ENCODE data around the gene ANKS1B. TPM values are rescaled to one million over a fixed set of nuclear protein-coding genes. Genes with fewer than 3 reads are reported as not detected.

ANKS1B gene
- total and polyA plus RNA-seq, 5 donors: 0.43 to 7.4 (median 3.3) TPM

- Histone ChIP-seq H3K27me3 (ENCODE audit: control insufficient read depth, insufficient read depth) (peaks cover 2% of the 10 kb centered on the region), H3K27ac (ENCODE audit: low read length) (no peak overlapping the region), H3K4me3 (ENCODE audit: low read length) (no peak overlapping the region), H3K4me1 (ENCODE audit: control insufficient read depth, insufficient read depth, low read length) (no peaks in the 10 kb centered on the region), H3K9me3 (ENCODE audit: control insufficient read depth, low read length) (no peaks in the 10 kb centered on the region)
- DNase-seq: no peak
- ATAC-seq: no peak
- intact Hi-C loops (cut with DNase I): no loop called here
- WGBS: 80% methylated on average over 8 of the region's 8 CpGs
Measured at GRCh38 chr12:98828802-98829600, 1155.7 kb downstream of the ANKS1B start.

- DNase-seq (no peak), ATAC-seq (peak; percentile 40 to 56)
- H3K4me1 ChIP-seq (ENCODE audit: control insufficient read depth, insufficient read depth, low read length): no peaks in the 10 kb centered on the region
- H3K4me3 ChIP-seq (ENCODE audit: low read length): no peak overlapping the region
- H3K27me3 ChIP-seq (ENCODE audit: control insufficient read depth, insufficient read depth): peaks cover 2% of the 10 kb centered on the region
- H3K27ac ChIP-seq (ENCODE audit: low read length): no peak overlapping the region
- intact Hi-C loops (cut with DNase I): no loop called here
- H3K9me3 ChIP-seq (ENCODE audit: control insufficient read depth, low read length): no peaks in the 10 kb centered on the region
- 57% methylated on average over 5 of the region's 5 CpGs for WGBS
Measured at GRCh38 chr12:98823012-98823411, 1161.7 kb downstream of the ANKS1B start.

GRCh38 chr12:98821866-98822265, 1162.9 kb downstream of the ANKS1B start:
- DNase-seq (no peak), ATAC-seq (no peak)
- H3K27me3 ChIP-seq (ENCODE audit: control insufficient read depth, insufficient read depth): no peaks in the 10 kb centered on the region
- H3K27ac ChIP-seq (ENCODE audit: low read length): no peak overlapping the region
- intact Hi-C loops (cut with DNase I): no loop called here
- no peaks in the 10 kb centered on the region for H3K9me3 ChIP-seq (ENCODE audit: control insufficient read depth, low read length)
- H3K4me1 ChIP-seq (ENCODE audit: control insufficient read depth, insufficient read depth, low read length): no peaks in the 10 kb centered on the region
- H3K4me3 ChIP-seq (ENCODE audit: low read length): no peak overlapping the region
- WGBS: 38% methylated on average over 3 of the region's 3 CpGs

GRCh38 chr12:98821232-98821631, 1163.5 kb downstream of the ANKS1B start:
- intact Hi-C loops (cut with DNase I): no loop called here
- Histone ChIP-seq H3K27me3 (ENCODE audit: control insufficient read depth, insufficient read depth) (no peaks in the 10 kb centered on the region), H3K27ac (ENCODE audit: low read length) (no peak overlapping the region), H3K4me1 (ENCODE audit: control insufficient read depth, insufficient read depth, low read length) (no peaks in the 10 kb centered on the region), H3K4me3 (ENCODE audit: low read length) (no peak overlapping the region), H3K9me3 (ENCODE audit: control insufficient read depth, low read length) (no peaks in the 10 kb centered on the region)
- DNase-seq: no peak
- 91% methylated on average over 2 of the region's 2 CpGs for WGBS
- no peak for ATAC-seq

- intact Hi-C loops (cut with DNase I): no loop called here
- no peak for DNase-seq
- no peaks in the 10 kb centered on the region for H3K9me3 ChIP-seq (ENCODE audit: control insufficient read depth, low read length)
- ATAC-seq: no peak
- H3K4me1 ChIP-seq (ENCODE audit: control insufficient read depth, insufficient read depth, low read length): no peaks in the 10 kb centered on the region
- H3K27me3 ChIP-seq (ENCODE audit: control insufficient read depth, insufficient read depth): no peaks in the 10 kb centered on the region
- WGBS: 74% methylated on average over 8 of the region's 8 CpGs
- no peak overlapping the region for H3K27ac ChIP-seq (ENCODE audit: low read length)
- H3K4me3 ChIP-seq (ENCODE audit: low read length): no peak overlapping the region
Measured at GRCh38 chr12:98819821-98820404, 1164.8 kb downstream of the ANKS1B start.

GRCh38 chr12:98819071-98819470, 1165.7 kb downstream of the ANKS1B start:
- DNase-seq (no peak), ATAC-seq (no peak)
- no peaks in the 10 kb centered on the region for H3K27me3 ChIP-seq (ENCODE audit: control insufficient read depth, insufficient read depth)
- no peaks in the 10 kb centered on the region for H3K9me3 ChIP-seq (ENCODE audit: control insufficient read depth, low read length)
- H3K4me3 ChIP-seq (ENCODE audit: low read length): no peak overlapping the region
- intact Hi-C loops (cut with DNase I): no loop called here
- no peaks in the 10 kb centered on the region for H3K4me1 ChIP-seq (ENCODE audit: control insufficient read depth, insufficient read depth, low read length)
- no peak overlapping the region for H3K27ac ChIP-seq (ENCODE audit: low read length)
- WGBS: 71% methylated on average over 3 of the region's 3 CpGs

- WGBS: 52% methylated on average over 2 of the region's 2 CpGs
- DNase-seq (no peak), ATAC-seq (no peak)
- intact Hi-C loops (cut with DNase I): no loop called here
- H3K27me3 ChIP-seq (ENCODE audit: control insufficient read depth, insufficient read depth): no peaks in the 10 kb centered on the region
- no peak overlapping the region for H3K27ac ChIP-seq (ENCODE audit: low read length)
- H3K4me1 ChIP-seq (ENCODE audit: control insufficient read depth, insufficient read depth, low read length): no peaks in the 10 kb centered on the region
- no peaks in the 10 kb centered on the region for H3K9me3 ChIP-seq (ENCODE audit: control insufficient read depth, low read length)
- no peak overlapping the region for H3K4me3 ChIP-seq (ENCODE audit: low read length)
Measured at GRCh38 chr12:98818239-98818638, 1166.5 kb downstream of the ANKS1B start.

GRCh38 chr12:98817742-98818141, 1167.0 kb downstream of the ANKS1B start:
- 58% methylated on average over 2 of the region's 2 CpGs for WGBS
- intact Hi-C loops (cut with DNase I): no loop called here

GRCh38 chr12:98816720-98817119, 1168.0 kb downstream of the ANKS1B start:
- Histone ChIP-seq H3K4me3 (ENCODE audit: low read length) (no peak overlapping the region), H3K27ac (ENCODE audit: low read length) (no peak overlapping the region), H3K4me1 (ENCODE audit: control insufficient read depth, insufficient read depth, low read length) (no peaks in the 10 kb centered on the region), H3K27me3 (ENCODE audit: control insufficient read depth, insufficient read depth) (no peaks in the 10 kb centered on the region), H3K9me3 (ENCODE audit: control insufficient read depth, low read length) (no peaks in the 10 kb centered on the region)
- no peak for DNase-seq
- no peak for ATAC-seq
- intact Hi-C loops (cut with DNase I): no loop called here
- WGBS: 73% methylated on average over 4 of the region's 4 CpGs

More at GRCh38 chr12:98817742-98818141, 1167.0 kb downstream of the ANKS1B start:
- ATAC-seq (no peak), DNase-seq (no peak)
- H3K4me3 ChIP-seq (ENCODE audit: low read length): no peak overlapping the region
- H3K9me3 ChIP-seq (ENCODE audit: control insufficient read depth, low read length): no peaks in the 10 kb centered on the region
- H3K27me3 ChIP-seq (ENCODE audit: control insufficient read depth, insufficient read depth): no peaks in the 10 kb centered on the region
- H3K27ac ChIP-seq (ENCODE audit: low read length): no peak overlapping the region
- no peaks in the 10 kb centered on the region for H3K4me1 ChIP-seq (ENCODE audit: control insufficient read depth, insufficient read depth, low read length)

GRCh38 chr12:98814254-98814653, 1170.5 kb downstream of the ANKS1B start:
- no peaks in the 10 kb centered on the region for H3K27me3 ChIP-seq (ENCODE audit: control insufficient read depth, insufficient read depth)
- H3K9me3 ChIP-seq (ENCODE audit: control insufficient read depth, low read length): no peaks in the 10 kb centered on the region
- no peak overlapping the region for H3K27ac ChIP-seq (ENCODE audit: low read length)
- H3K4me1 ChIP-seq (ENCODE audit: control insufficient read depth, insufficient read depth, low read length): no peaks in the 10 kb centered on the region
- intact Hi-C loops (cut with DNase I): no loop called here
- ATAC-seq (peak; percentile 43 to 69), DNase-seq (no peak)
- 38% methylated on average over 6 of the region's 6 CpGs for WGBS
- no peak overlapping the region for H3K4me3 ChIP-seq (ENCODE audit: low read length)

GRCh38 chr12:98812225-98812624, 1172.5 kb downstream of the ANKS1B start:
- H3K9me3 ChIP-seq (ENCODE audit: control insufficient read depth, low read length): no peaks in the 10 kb centered on the region
- intact Hi-C loops (cut with DNase I): no loop called here
- no peak for ATAC-seq
- H3K27ac ChIP-seq (ENCODE audit: low read length): no peak overlapping the region
- H3K27me3 ChIP-seq (ENCODE audit: control insufficient read depth, insufficient read depth): no peaks in the 10 kb centered on the region
- WGBS: 89% methylated on average over 7 of the region's 7 CpGs
- H3K4me3 ChIP-seq (ENCODE audit: low read length): no peak overlapping the region
- no peaks in the 10 kb centered on the region for H3K4me1 ChIP-seq (ENCODE audit: control insufficient read depth, insufficient read depth, low read length)
- no peak for DNase-seq

All from right cardiac atrium (tissue), 5 donors.